Keratinocyte (primary cell): ENCODE measurements around the gene KRTAP1-5. TPM values are rescaled to one million over a fixed set of nuclear protein-coding genes. Genes with fewer than 3 reads are reported as not detected.

Experiments used
- DNase-seq: peaks from one replicate; pipeline ENCODE4 v3.0.0-alpha.2; 2011; ENCODE audit warnings: low read depth, missing footprints, low spot score
- FAIRE-seq: peaks from 2 replicates; lab custom pipeline; 2011; peaks lifted over from hg19 to GRCh38; lab: Jason Lieb, UNC
- H2AFZ ChIP-seq: 2 replicates; pipeline ENCODE4 v1.6.0; 2012; ENCODE audit warnings: low read length, control low read depth, inconsistent platforms; ENCODE audit not compliant: control insufficient read depth
- H3K27ac ChIP-seq: 2 replicates; pipeline ENCODE4 v1.5.1; 2011; ENCODE audit warnings: low read length; ENCODE audit not compliant: control insufficient read depth, insufficient read depth
- H3K27me3 ChIP-seq: 3 replicates; pipeline ENCODE4 v1.6.0; 2011; ENCODE audit warnings: low read length; ENCODE audit not compliant: control insufficient read depth, insufficient read depth; ENCODE audit errors: extremely low read depth
- H3K36me3 ChIP-seq, 2 experiments: 2 replicates in 1 of 2; 3 replicates in 1 of 2; pipeline ENCODE4 v1.5.1; 2011; ENCODE audit warnings: low read length in 2 of 2, mild to moderate bottlenecking in 1 of 2; ENCODE audit not compliant: control insufficient read depth in 2 of 2, insufficient read depth in 2 of 2; ENCODE audit errors: extremely low read depth in 1 of 2
- H3K4me1 ChIP-seq: 3 replicates; pipeline ENCODE4 v1.5.1; 2011; ENCODE audit warnings: low read length; ENCODE audit not compliant: control insufficient read depth, insufficient read depth; ENCODE audit errors: extremely low read depth
- H3K4me2 ChIP-seq: 3 replicates; pipeline ENCODE4 v1.6.0; 2011; ENCODE audit warnings: low read depth, low read length; ENCODE audit not compliant: control insufficient read depth, insufficient read depth; ENCODE audit errors: extremely low read depth
- H3K4me3 ChIP-seq, 3 experiments: fragments of 200-600 bp in 1 of 3; sonication (generic) in 1 of 3; 2 replicates in 2 of 3; 3 replicates in 1 of 3; pipeline ENCODE4 v1.5.1; 2011 to 2016; ENCODE audit warnings: low read length in 3 of 3, mild to moderate bottlenecking in 3 of 3, control low read depth in 2 of 3, inconsistent platforms in 1 of 3, low read depth in 1 of 3, mixed read lengths in 1 of 3, mixed run types in 1 of 3, moderate library complexity in 1 of 3; ENCODE audit not compliant: control insufficient read depth in 2 of 3, insufficient read depth in 2 of 3; ENCODE audit errors: extremely low read depth in 1 of 3
- H3K79me2 ChIP-seq: 2 replicates; pipeline ENCODE4 v1.6.0; 2012; ENCODE audit warnings: low read length; ENCODE audit not compliant: control insufficient read depth, insufficient read depth
- H3K9ac ChIP-seq: 3 replicates; pipeline ENCODE4 v1.6.0; 2011; ENCODE audit warnings: low read length; ENCODE audit not compliant: control insufficient read depth, insufficient read depth; ENCODE audit errors: extremely low read depth
- H3K9me1 ChIP-seq: 3 replicates; pipeline ENCODE4 v1.6.0; 2011; ENCODE audit warnings: low read length; ENCODE audit not compliant: control insufficient read depth, insufficient read depth; ENCODE audit errors: extremely low read depth
- H3K9me3 ChIP-seq: 2 replicates; pipeline ENCODE4 v1.5.1; 2012; ENCODE audit warnings: low read depth, low read length; ENCODE audit not compliant: control insufficient read depth
- H4K20me1 ChIP-seq: 3 replicates; pipeline ENCODE4 v1.6.0; 2011; ENCODE audit warnings: low read length; ENCODE audit not compliant: control insufficient read depth, insufficient read depth; ENCODE audit errors: extremely low read depth
- CTCF ChIP-seq, 3 experiments: IDR thresholded peaks in 1 of 3; conservative IDR thresholded peaks in 1 of 3; optimal IDR thresholded peaks in 1 of 3; 2 replicates in 2 of 3; 3 replicates in 1 of 3; pipeline versions ENCODE3 to v1.5.1; 2011; ENCODE audit warnings: low read length in 3 of 3, mild to moderate bottlenecking in 3 of 3, moderate library complexity in 2 of 3, control low read depth in 1 of 3, inconsistent platforms in 1 of 3; ENCODE audit not compliant: insufficient read depth in 2 of 3; ENCODE audit errors: extremely low read depth in 1 of 3
- EZH2 ChIP-seq: IDR thresholded peaks from one replicate; pipeline ENCODE4 v1.6.1; 2012; ENCODE audit warnings: inconsistent platforms, mild to moderate bottlenecking, low read length, moderate library complexity
- dilution Hi-C: fragments of 300-500 bp; cut with MboI; formaldehyde crosslinking; loops from one replicate; pipeline ENCODE4 v1.7.0; 2020; ENCODE audit warnings: low sequenced_read_pairs; ENCODE audit not compliant: extremely low pct_ligation_motif_present
- polyA plus RNA-seq, 5 experiments: library from polyadenylated mRNA; depleted of rRNA in 3 of 5; stranded (reverse) in 3 of 5; stranded (forward) in 1 of 5; unstranded in 1 of 5; fragments of >200 nt; gene quantifications; 1 replicate in 1 of 5; 2 replicates in 3 of 5; 3 replicates in 1 of 5; pipeline versions ENCODE4 v1.2.1 to v1.2.3, GENCODE V29; 2011 to 2012; ENCODE audit warnings: missing spikeins in 2 of 5, low read depth in 1 of 5, low replicate concordance in 1 of 5

KRTAP1-5 gene
- polyA plus RNA-seq, 1 donor (not counting 4 experiments of a cell fraction or from before 2014, with no cell fraction given), result 0.08 TPM

GRCh38 chr17:40993084-40993483 lies 33.9 kb downstream of the KRTAP1-5 start:
- dilution Hi-C loops, result no loop called here
- Histone ChIP-seq H3K27ac (no peak overlapping the region), H3K4me1 (no peaks in the 10 kb centered on the region), H3K4me2 (no peak overlapping the region), H3K9me1 (no peaks in the 10 kb centered on the region), H3K27me3 (no peaks in the 10 kb centered on the region), H3K36me3 (no peaks in the 10 kb centered on the region), H4K20me1 (no peaks in the 10 kb centered on the region), H3K79me2 (no peaks in the 10 kb centered on the region), H3K4me3 (no peak overlapping the region), H3K9ac (no peak overlapping the region), H2AFZ (no peak overlapping the region), H3K9me3 (no peaks in the 10 kb centered on the region)
- no peak for DNase-seq
- FAIRE-seq, result no peak
- TF ChIP-seq CTCF (optimal IDR thresholded peaks at IDR 0.05 in 1 of 3, IDR thresholded peaks at IDR 0.05 in 1 of 3, conservative IDR thresholded peaks at IDR 0.05 in 1 of 3; ENCODE audit: extremely low read depth in 1 of 3, insufficient read depth in 2 of 3, low read length in 3 of 3), result no peak
- TF ChIP-seq EZH2, result no peak

DNA sequence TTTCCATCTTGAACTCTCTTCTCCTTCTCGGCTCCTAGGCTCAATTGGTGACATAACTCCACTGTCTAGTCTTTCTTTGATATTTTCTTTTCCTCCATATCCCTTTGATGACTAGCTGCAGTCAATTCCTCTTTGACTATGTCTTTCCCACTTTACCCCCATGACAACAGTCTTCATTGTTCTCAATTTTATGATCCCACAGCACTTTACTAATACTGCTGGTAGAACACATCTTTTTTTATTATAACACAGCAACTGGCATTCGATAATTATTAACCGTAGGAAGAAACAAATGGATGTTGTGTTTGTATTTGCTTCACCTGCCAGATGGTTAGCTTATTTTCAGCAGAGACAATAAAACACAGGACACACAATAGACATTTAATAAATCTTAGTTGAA lies 34.3 kb downstream of the KRTAP1-5 start:
- H3K79me2 ChIP-seq, result no peaks in the 10 kb centered on the region
- H3K9me1 ChIP-seq, result no peaks in the 10 kb centered on the region
- DNase-seq (no peak), FAIRE-seq (no peak)
- no peaks in the 10 kb centered on the region for H4K20me1 ChIP-seq
- no peak for TF ChIP-seq CTCF (optimal IDR thresholded peaks at IDR 0.05 in 1 of 3, IDR thresholded peaks at IDR 0.05 in 1 of 3, conservative IDR thresholded peaks at IDR 0.05 in 1 of 3; ENCODE audit: extremely low read depth in 1 of 3, insufficient read depth in 2 of 3, low read length in 3 of 3)
- TF ChIP-seq EZH2, result no peak
- no peak overlapping the region for H3K4me3 ChIP-seq
- no peaks in the 10 kb centered on the region for H3K36me3 ChIP-seq
- no peak overlapping the region for H2AFZ ChIP-seq
- H3K9me3 ChIP-seq, result no peaks in the 10 kb centered on the region
- H3K4me1 ChIP-seq, result no peaks in the 10 kb centered on the region
- dilution Hi-C loops, result no loop called here
- no peak overlapping the region for H3K27ac ChIP-seq
- H3K9ac ChIP-seq, result no peak overlapping the region
- no peaks in the 10 kb centered on the region for H3K27me3 ChIP-seq
- no peak overlapping the region for H3K4me2 ChIP-seq
